NOMO-1 treated with DMSO at 0.1 percent for 48 hours (cell line): Measurements from ENCODE around the gene APC2.

Source experiments
- DNase-seq: peaks from one replicate; lab custom pipeline; 2025; ENCODE audit not compliant: unreplicated experiment; lab: John Stamatoyannopoulos, UW

Gene APC2

GRCh38 chr19:1449467-1450442, at the start of gene APC2:
Gene APC2, plus strand, starts transcription at chr19:1450121. Its CDS starts 2,881 bp downstream, at chr19:1453002.
- DNase-seq: no peak

GRCh38 chr19:1400281-1401137, 49.4 kb upstream of the APC2 start:
- no peak for DNase-seq

GRCh38 chr19:1401138-1401888, 48.6 kb upstream of the APC2 start, which contains the start of gene GAMT:
Gene GAMT, minus strand, starts transcription at chr19:1401542. Its CDS starts 66 bp downstream, at chr19:1401476.
- no peak for DNase-seq

GRCh38 chr19:1401889-1402217, 48.1 kb upstream of the APC2 start:
- no peak for DNase-seq

GRCh38 chr19:1402411-1403070, 47.4 kb upstream of the APC2 start:
- DNase-seq: no peak

- DNase-seq: peak; percentile 97
These were observed 43.0 kb upstream of the APC2 start for GRCh38 chr19:1406774-1407527.

GRCh38 chr19:1407528-1408299, 42.2 kb upstream of the APC2 start, which contains the start of gene DAZAP1:
Gene DAZAP1, plus strand, starts transcription at chr19:1407586. Its CDS starts 188 bp downstream, at chr19:1407774.
- DNase-seq: no peak

GRCh38 chr19:1408300-1409203, 41.4 kb upstream of the APC2 start:
- DNase-seq: peak; percentile 22

GRCh38 chr19:1409204-1410005, 40.5 kb upstream of the APC2 start:
- DNase-seq: no peak

- DNase-seq: no peak
These were observed 39.7 kb upstream of the APC2 start for GRCh38 chr19:1410136-1410786.

- no peak for DNase-seq
These were observed 39.1 kb upstream of the APC2 start for GRCh38 chr19:1410789-1411188.

GRCh38 chr19:1411255-1412191, 38.4 kb upstream of the APC2 start:
- no peak for DNase-seq

GRCh38 chr19:1412323-1412923, 37.5 kb upstream of the APC2 start:
- no peak for DNase-seq

- DNase-seq: no peak
These were observed 36.7 kb upstream of the APC2 start for GRCh38 chr19:1412995-1413800.
